Measurements from ENCODE around the gene HAGH. TPM values are rescaled to one million over a fixed set of nuclear protein-coding genes. Genes with fewer than 3 reads are reported as not detected.

HAGH gene
- total RNA-seq, 1 experiment from 2014 or later = 48.2 TPM

DNA sequence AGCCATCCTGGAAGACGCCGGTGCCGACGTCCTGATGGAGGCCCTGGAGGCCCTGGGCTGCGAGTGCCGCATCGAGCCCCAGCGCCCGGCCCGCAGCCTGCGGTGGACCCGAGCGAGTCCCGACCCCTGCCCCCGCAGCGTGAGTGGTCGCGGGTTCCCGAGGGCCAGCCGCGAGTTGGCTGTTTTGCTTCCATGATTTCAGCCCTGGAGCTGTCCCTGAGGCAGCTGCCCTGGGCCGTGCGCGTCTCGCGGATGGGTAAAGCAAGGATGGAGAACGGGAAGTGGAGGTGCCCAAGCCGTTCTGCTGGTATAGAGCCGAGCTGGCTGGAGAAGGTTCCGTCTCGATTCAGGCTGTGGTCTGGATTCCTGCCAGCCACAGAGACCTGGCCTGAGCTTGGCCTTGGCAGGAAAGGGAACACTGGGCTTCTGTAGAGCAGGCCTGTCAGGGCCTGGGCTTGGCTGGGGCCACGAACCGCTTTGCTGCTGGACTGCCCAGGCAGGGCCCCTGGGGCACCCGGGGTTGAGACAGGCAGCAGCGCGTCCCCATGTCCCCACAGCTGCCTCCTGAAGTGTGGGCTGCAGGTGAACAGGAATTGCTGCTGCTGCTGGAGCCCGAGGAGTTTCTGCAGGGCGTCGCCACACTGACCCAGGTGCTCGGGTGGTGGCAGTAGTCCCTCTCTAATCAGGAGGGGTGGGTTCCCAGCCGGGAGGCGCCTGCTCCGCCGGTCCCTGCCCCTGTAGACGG is 52.8 kb downstream of the HAGH start:
- BruUV-seq (replicated peaks) = no TSS peak
- Mint-ChIP-seq H3K4me3 (ENCODE audit: low read depth, unreplicated experiment) (peak overlapping the region; percentile 76), H3K4me1 (ENCODE audit: low read depth, unreplicated experiment) (peaks cover 8% of the 10 kb centered on the region), H3K36me3 (ENCODE audit: insufficient read depth, unreplicated experiment) (peaks cover 100% of the 10 kb centered on the region), H3K9me3 (ENCODE audit: low read depth, unreplicated experiment) (no peaks in the 10 kb centered on the region), H3K27ac (ENCODE audit: unreplicated experiment) (peak overlapping the region; percentile 39), H3K27me3 (ENCODE audit: unreplicated experiment) (no peaks in the 10 kb centered on the region)
- DNase-seq = no peak
- CTCF ChIA-PET = interaction anchor here (2.6 kb wide), 1 partner anchor 9 kb away, joined by 19 read pairs; the partner anchor contains the start of genes NUBP2 and SPSB3
- intact Hi-C loops (cut with micrococcal nuclease; ENCODE audit: unreplicated experiment) = no loop called here
- TF ChIP-seq, protein P1, sequence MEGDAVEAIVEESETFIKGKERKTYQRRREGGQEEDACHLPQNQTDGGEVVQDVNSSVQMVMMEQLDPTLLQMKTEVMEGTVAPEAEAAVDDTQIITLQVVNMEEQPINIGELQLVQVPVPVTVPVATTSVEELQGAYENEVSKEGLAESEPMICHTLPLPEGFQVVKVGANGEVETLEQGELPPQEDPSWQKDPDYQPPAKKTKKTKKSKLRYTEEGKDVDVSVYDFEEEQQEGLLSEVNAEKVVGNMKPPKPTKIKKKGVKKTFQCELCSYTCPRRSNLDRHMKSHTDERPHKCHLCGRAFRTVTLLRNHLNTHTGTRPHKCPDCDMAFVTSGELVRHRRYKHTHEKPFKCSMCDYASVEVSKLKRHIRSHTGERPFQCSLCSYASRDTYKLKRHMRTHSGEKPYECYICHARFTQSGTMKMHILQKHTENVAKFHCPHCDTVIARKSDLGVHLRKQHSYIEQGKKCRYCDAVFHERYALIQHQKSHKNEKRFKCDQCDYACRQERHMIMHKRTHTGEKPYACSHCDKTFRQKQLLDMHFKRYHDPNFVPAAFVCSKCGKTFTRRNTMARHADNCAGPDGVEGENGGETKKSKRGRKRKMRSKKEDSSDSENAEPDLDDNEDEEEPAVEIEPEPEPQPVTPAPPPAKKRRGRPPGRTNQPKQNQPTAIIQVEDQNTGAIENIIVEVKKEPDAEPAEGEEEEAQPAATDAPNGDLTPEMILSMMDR (IDR thresholded peaks at IDR 0.05; ENCODE audit: unreplicated experiment) = no peak

DNA sequence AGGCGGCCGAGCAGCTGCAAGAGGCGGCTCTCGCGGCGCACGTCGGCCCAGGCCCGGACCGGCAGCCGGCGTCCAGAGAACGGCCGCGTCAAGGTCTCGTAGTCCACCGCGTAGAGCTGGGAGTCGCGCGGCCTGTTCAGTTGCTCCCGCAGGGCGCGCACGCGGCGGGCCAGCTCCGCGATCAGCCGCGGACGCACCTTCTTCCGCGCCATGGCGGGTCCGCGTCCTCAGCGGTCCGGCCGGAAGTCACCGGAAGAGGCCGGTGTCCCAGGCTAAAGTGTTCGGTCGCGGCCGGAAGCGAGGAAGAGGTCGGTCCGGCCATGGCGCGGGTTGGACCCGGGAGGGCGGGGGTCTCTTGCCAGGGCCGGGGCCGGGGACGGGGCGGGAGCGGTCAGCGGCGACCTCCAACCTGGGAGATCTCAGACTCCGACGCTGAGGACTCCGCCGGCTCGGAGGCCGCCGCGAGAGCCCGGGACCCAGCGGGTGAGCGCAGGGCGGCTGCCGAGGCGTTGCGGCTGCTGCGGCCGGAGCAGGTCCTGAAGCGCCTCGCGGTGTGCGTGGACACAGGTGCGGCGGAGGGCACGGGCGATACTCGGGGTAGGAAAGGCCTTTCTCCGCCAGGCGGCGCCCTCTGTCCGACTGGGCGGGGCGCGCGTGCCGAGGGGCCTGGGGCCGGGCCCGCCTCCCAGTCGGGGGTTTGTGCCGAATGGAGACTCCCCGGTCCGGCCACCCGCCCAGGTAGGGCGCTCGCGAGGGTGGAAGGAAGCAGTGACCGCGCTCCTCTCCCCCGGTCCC is 53.5 kb downstream of the HAGH start, which contains the start of gene MRPS34:
MRPS34 (minus strand) TSS at position 227 of the 795 bp plus-strand sequence; CDS start at position 212, 15 bp downstream.
- peak within 1 kb of the TSS; percentile 75 for H3K27ac Mint-ChIP-seq (ENCODE audit: unreplicated experiment)
- peak within 1 kb of the TSS; percentile 76 for H3K4me3 Mint-ChIP-seq (ENCODE audit: low read depth, unreplicated experiment)
- H3K36me3 Mint-ChIP-seq (ENCODE audit: insufficient read depth, unreplicated experiment) = peaks cover 100% of the 10 kb centered on the region
- no TSS peak for BruUV-seq (replicated peaks)
- TF ChIP-seq, protein P1 (IDR thresholded peaks at IDR 0.05; ENCODE audit: unreplicated experiment) = peak; percentile 92
- CTCF ChIA-PET = interaction anchor here (0.7 to 2.6 kb wide), 2 partner anchors 9 to 67 kb away, joined by 3 to 19 read pairs; partner anchors contain the start of genes MAPK8IP3, NUBP2 and SPSB3
- H3K9me3 Mint-ChIP-seq (ENCODE audit: low read depth, unreplicated experiment) = no peaks in the 10 kb centered on the region
- H3K4me1 Mint-ChIP-seq (ENCODE audit: low read depth, unreplicated experiment) = peaks cover 8% of the 10 kb centered on the region
- H3K27me3 Mint-ChIP-seq (ENCODE audit: unreplicated experiment) = no peaks in the 10 kb centered on the region
- intact Hi-C loops (cut with micrococcal nuclease; ENCODE audit: unreplicated experiment) = no loop called here
- DNase-seq = peak; percentile 92

DNA sequence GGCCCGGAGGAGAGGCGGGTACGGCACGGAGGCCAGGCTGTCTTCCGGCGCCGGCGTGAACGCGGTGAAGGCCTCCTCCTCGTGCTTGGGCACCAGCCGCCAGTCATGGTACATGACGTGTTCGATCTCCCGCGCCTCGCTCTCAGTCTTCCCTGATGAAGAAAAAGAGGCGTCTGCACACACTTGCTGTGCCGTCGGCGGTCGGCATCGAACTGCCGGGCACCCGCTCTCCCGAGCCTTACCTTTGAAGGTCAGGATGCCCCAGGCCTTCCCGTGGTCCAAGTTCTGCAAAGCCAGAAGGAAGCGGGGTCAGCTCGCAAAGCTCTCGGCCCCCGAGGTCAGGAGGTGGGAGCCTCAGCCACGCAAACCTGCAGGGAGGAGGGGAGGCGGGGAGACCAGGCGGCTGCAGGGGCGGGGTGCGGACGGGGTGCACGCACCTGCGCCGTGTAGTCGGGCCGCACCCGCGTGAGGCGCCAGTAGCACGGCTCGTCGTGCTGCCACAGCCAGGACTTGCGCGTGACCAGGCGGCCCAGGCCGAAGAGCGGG is 54.2 kb downstream of the HAGH start, which contains the start of gene EME2:
EME2 (plus strand) TSS at position 449 of the 546 bp plus-strand sequence. CDS start 418 bp downstream, outside the sequence.
- BruUV-seq (replicated peaks) = no TSS peak
- no peaks in the 10 kb centered on the region for H3K9me3 Mint-ChIP-seq (ENCODE audit: low read depth, unreplicated experiment)
- H3K27ac Mint-ChIP-seq (ENCODE audit: unreplicated experiment) = peak within 1 kb of the TSS; percentile 75
- CTCF ChIA-PET = interaction anchor here (0.7 to 2.6 kb wide), 2 partner anchors 10 to 67 kb away, joined by 3 to 19 read pairs; partner anchors contain the start of genes MAPK8IP3, NUBP2 and SPSB3
- H3K4me3 Mint-ChIP-seq (ENCODE audit: low read depth, unreplicated experiment) = peak within 1 kb of the TSS; percentile 76
- TF ChIP-seq, protein P1 (IDR thresholded peaks at IDR 0.05; ENCODE audit: unreplicated experiment) = no peak
- peak; percentile 27 for DNase-seq
- intact Hi-C loops (cut with micrococcal nuclease; ENCODE audit: unreplicated experiment) = no loop called here
- peaks cover 100% of the 10 kb centered on the region for H3K36me3 Mint-ChIP-seq (ENCODE audit: insufficient read depth, unreplicated experiment)
- H3K4me1 Mint-ChIP-seq (ENCODE audit: low read depth, unreplicated experiment) = peaks cover 8% of the 10 kb centered on the region
- H3K27me3 Mint-ChIP-seq (ENCODE audit: unreplicated experiment) = no peaks in the 10 kb centered on the region

DNA sequence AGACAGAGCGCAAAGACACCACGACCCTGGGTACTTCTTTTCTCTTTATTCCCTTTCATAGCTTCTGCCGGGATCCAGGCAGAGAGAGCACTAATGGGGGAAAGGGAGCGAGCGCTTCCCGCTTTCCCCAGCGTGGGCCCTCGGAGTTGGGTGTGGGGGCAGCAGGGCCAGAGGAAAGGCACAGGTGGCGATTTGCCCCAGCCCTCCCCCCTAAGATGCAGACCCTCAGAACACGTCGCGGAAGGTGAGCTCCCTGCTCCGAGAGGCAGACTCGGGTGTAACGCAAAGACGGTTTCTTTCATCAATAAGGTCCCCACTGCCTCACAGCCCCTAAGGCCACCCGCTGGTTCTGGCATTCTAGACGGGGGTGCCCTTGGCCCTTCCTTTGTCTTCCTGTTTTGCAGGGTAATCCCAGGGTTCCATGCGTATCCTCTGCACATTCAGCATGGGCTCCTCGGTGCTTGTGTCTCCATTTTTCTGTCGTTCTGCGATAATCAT is 54.7 kb downstream of the HAGH start:
- H3K4me3 Mint-ChIP-seq (ENCODE audit: low read depth, unreplicated experiment) = peak overlapping the region; percentile 76
- CTCF ChIA-PET = no interaction called here
- TF ChIP-seq, protein P1 (IDR thresholded peaks at IDR 0.05; ENCODE audit: unreplicated experiment) = no peak
- peak overlapping the region; percentile 24 for H3K27ac Mint-ChIP-seq (ENCODE audit: unreplicated experiment)
- TSS peak; percentile 87 for BruUV-seq (replicated peaks)
- peaks cover 8% of the 10 kb centered on the region for H3K4me1 Mint-ChIP-seq (ENCODE audit: low read depth, unreplicated experiment)
- no peaks in the 10 kb centered on the region for H3K27me3 Mint-ChIP-seq (ENCODE audit: unreplicated experiment)
- no peaks in the 10 kb centered on the region for H3K9me3 Mint-ChIP-seq (ENCODE audit: low read depth, unreplicated experiment)
- DNase-seq = no peak
- intact Hi-C loops (cut with micrococcal nuclease; ENCODE audit: unreplicated experiment) = no loop called here
- peaks cover 97% of the 10 kb centered on the region for H3K36me3 Mint-ChIP-seq (ENCODE audit: insufficient read depth, unreplicated experiment)
